GM19324 (cell line): Measurements from ENCODE around the gene BCAS3.

Source experiments
- ATAC-seq: cut with Tn5 transposase; IDR thresholded peaks from one replicate; pipeline ENCODE4 v1.9.1; 2021; ENCODE audit warnings: mild to moderate bottlenecking, moderate library complexity; ENCODE audit not compliant: unreplicated experiment, low FRiP score

The BCAS3 gene

GRCh38 chr17:61408151-61409041 lies 730.7 kb downstream of the BCAS3 start:
- no peak for ATAC-seq

GRCh38 chr17:61409301-61410112 lies 731.9 kb downstream of the BCAS3 start:
- ATAC-seq = peak; percentile 37

- ATAC-seq = no peak
Observed at GRCh38 chr17:61410141-61411010, 732.7 kb downstream of the BCAS3 start.

- ATAC-seq = no peak
Observed at GRCh38 chr17:61411011-61411260, 733.3 kb downstream of the BCAS3 start.

GRCh38 chr17:61411261-61412142 lies 733.9 kb downstream of the BCAS3 start:
- no peak for ATAC-seq

- ATAC-seq = peak; percentile 45
Observed at GRCh38 chr17:61412143-61412859, 734.6 kb downstream of the BCAS3 start.

- no peak for ATAC-seq
Observed at GRCh38 chr17:61412860-61413660, 735.4 kb downstream of the BCAS3 start.

GRCh38 chr17:61413661-61414126 lies 736.0 kb downstream of the BCAS3 start:
- no peak for ATAC-seq

GRCh38 chr17:61414141-61414935 lies 736.7 kb downstream of the BCAS3 start:
- ATAC-seq = no peak

- ATAC-seq = no peak
Observed at GRCh38 chr17:61414936-61415251, 737.2 kb downstream of the BCAS3 start.

- ATAC-seq = no peak
Observed at GRCh38 chr17:61415374-61416210, 737.9 kb downstream of the BCAS3 start.

GRCh38 chr17:61416211-61416539 lies 738.5 kb downstream of the BCAS3 start:
- no peak for ATAC-seq

- ATAC-seq = no peak
Observed at GRCh38 chr17:61416540-61417363, 739.1 kb downstream of the BCAS3 start.

- ATAC-seq = no peak
Observed at GRCh38 chr17:61418449-61418848, 740.8 kb downstream of the BCAS3 start.

GRCh38 chr17:61419496-61420046 lies 741.9 kb downstream of the BCAS3 start:
- no peak for ATAC-seq

- no peak for ATAC-seq
Observed at GRCh38 chr17:61420052-61420451, 742.4 kb downstream of the BCAS3 start.
